Measurements from ENCODE around the gene EEF1AKMT2.
A peak's percentile ranks its signal among the peaks of the same experiment; 100 is the strongest.

Gene EEF1AKMT2

DNA sequence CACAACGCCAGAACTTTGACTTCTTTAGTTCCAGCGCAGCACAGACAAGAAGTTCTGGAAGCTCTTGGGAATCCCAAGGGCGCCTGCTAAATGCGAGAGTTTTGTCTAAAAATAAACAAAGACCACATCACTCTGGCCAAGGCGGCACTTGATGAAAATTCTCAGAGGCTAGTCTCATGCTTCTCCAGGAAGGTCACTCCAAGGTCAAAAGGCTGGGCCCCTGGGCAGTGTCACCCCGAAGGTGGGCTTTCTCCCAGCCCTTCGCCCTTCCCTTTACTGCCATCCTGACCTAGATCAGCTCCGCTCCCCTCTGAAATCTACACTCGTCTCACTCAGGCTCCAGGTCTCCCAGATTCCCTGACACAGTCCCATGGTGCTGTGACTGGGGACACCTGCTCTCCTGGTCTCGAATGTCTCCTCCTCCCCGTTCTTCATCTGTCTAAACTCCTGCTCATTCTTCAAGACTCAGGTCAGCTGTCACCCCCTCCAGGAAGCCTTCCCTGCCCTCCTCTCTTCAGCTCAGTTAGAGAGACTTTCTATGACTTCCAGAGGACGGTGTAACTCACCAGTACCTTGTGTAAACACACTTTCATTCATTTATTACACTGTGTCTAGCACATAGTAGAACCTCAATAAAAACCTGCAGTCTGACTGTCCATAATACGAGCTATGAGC lies 58.0 kb downstream of the EEF1AKMT2 start:
- Histone ChIP-seq H2AFZ (ENCODE audit: low read depth) (no peak overlapping the region), H3K4me3 (IDR thresholded peaks at IDR 0.05; ENCODE audit: insufficient read depth, low read depth, low read length) (no peak overlapping the region), H3K9ac (no peak overlapping the region), H4K20me1 (ENCODE audit: insufficient read depth) (no peaks in the 10 kb centered on the region), H3K36me3 (ENCODE audit: insufficient read depth) (no peaks in the 10 kb centered on the region), H3K4me2 (peak overlapping the region; percentile 26; the same call in 1 of the 2 replicates), H3K79me2 (ENCODE audit: insufficient read depth, low read depth) (peaks cover 58% of the 10 kb centered on the region), H3K27ac (peak overlapping the region; percentile 41; the same call in 1 of the 2 replicates), H3K4me1 (ENCODE audit: low read depth, poor library complexity, severe bottlenecking) (peaks cover 67% of the 10 kb centered on the region), H3K27me3 (ENCODE audit: insufficient read depth, low read depth) (no peaks in the 10 kb centered on the region)
- TF ChIP-seq, protein P1, sequence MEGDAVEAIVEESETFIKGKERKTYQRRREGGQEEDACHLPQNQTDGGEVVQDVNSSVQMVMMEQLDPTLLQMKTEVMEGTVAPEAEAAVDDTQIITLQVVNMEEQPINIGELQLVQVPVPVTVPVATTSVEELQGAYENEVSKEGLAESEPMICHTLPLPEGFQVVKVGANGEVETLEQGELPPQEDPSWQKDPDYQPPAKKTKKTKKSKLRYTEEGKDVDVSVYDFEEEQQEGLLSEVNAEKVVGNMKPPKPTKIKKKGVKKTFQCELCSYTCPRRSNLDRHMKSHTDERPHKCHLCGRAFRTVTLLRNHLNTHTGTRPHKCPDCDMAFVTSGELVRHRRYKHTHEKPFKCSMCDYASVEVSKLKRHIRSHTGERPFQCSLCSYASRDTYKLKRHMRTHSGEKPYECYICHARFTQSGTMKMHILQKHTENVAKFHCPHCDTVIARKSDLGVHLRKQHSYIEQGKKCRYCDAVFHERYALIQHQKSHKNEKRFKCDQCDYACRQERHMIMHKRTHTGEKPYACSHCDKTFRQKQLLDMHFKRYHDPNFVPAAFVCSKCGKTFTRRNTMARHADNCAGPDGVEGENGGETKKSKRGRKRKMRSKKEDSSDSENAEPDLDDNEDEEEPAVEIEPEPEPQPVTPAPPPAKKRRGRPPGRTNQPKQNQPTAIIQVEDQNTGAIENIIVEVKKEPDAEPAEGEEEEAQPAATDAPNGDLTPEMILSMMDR (conservative IDR thresholded peaks at IDR 0.05; ENCODE audit: low read depth, low read length) = no peak

DNA sequence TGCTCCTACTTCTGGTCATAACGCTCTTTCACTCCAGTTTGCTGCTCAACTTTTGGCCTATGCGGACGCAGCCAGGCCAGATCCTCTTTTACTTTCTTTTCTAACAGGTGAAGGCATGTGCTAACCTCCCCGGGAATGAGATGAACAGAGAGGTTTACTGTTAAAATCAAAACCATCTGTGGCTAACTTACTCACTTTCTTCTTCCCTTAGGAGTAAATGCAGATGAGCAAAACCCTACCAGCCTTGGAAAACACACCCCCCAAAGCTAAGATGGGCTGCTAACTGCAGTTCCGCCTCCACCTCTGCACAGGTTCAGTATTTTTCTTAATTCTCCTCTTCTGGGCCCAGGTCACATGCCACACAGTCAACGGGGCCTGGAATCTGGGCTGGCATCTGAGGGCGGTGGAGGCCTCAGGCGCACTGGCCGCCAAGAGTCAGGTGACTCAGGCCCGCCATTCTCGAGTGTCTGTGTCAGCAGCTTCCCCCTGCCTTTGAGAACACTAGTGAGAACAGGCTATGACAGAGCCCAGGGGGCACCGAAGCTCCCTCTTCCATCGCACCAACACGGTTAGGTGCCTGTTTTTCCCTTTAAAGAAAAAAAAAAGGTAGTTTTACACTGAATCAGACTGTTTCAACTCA lies 58.6 kb downstream of the EEF1AKMT2 start:
- TF ChIP-seq, protein P1 (conservative IDR thresholded peaks at IDR 0.05; ENCODE audit: low read depth, low read length) = no peak
- no peaks in the 10 kb centered on the region for H4K20me1 ChIP-seq (ENCODE audit: insufficient read depth)
- no peak overlapping the region for H2AFZ ChIP-seq (ENCODE audit: low read depth)
- H3K27me3 ChIP-seq (ENCODE audit: insufficient read depth, low read depth) = no peaks in the 10 kb centered on the region
- no peak overlapping the region for H3K9ac ChIP-seq
- H3K4me3 ChIP-seq (IDR thresholded peaks at IDR 0.05; ENCODE audit: insufficient read depth, low read depth, low read length) = no peak overlapping the region
- peaks cover 67% of the 10 kb centered on the region for H3K4me1 ChIP-seq (ENCODE audit: low read depth, poor library complexity, severe bottlenecking)
- H3K27ac ChIP-seq = no peak overlapping the region
- H3K79me2 ChIP-seq (ENCODE audit: insufficient read depth, low read depth) = peaks cover 58% of the 10 kb centered on the region
- H3K36me3 ChIP-seq (ENCODE audit: insufficient read depth) = no peaks in the 10 kb centered on the region
- H3K4me2 ChIP-seq = peak overlapping the region; percentile 26; the same call in 1 of the 2 replicates

DNA sequence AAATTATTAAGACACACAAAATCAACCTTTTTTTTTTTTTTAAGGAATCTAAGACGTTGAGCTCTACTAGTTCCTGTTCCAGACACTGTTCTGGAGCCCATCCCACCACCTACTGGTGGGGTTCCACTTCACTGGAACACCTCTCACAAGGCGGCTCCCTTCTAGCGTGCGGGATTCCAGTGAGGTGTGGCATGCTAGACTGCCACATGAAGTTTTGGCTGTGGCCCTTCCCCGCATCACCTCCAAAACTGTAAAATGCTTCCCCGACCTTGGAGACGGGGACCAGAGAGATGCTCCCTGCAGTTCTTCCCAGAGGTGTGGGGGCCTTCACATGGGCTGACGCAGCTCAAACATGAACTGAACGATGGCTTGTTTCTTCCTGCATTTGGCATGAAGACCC lies 60.1 kb downstream of the EEF1AKMT2 start:
- Histone ChIP-seq H3K4me2 (no peak overlapping the region), H3K36me3 (ENCODE audit: insufficient read depth) (no peaks in the 10 kb centered on the region), H3K9ac (no peak overlapping the region), H3K27me3 (ENCODE audit: insufficient read depth, low read depth) (no peaks in the 10 kb centered on the region), H4K20me1 (ENCODE audit: insufficient read depth) (no peaks in the 10 kb centered on the region), H3K27ac (no peak overlapping the region), H3K4me3 (IDR thresholded peaks at IDR 0.05; ENCODE audit: insufficient read depth, low read depth, low read length) (no peak overlapping the region), H2AFZ (ENCODE audit: low read depth) (no peak overlapping the region), H3K4me1 (ENCODE audit: low read depth, poor library complexity, severe bottlenecking) (peaks cover 64% of the 10 kb centered on the region), H3K79me2 (ENCODE audit: insufficient read depth, low read depth) (peaks cover 53% of the 10 kb centered on the region; the same call in 1 of the 2 replicates)
- TF ChIP-seq, protein P1 (conservative IDR thresholded peaks at IDR 0.05; ENCODE audit: low read depth, low read length) = no peak

DNA sequence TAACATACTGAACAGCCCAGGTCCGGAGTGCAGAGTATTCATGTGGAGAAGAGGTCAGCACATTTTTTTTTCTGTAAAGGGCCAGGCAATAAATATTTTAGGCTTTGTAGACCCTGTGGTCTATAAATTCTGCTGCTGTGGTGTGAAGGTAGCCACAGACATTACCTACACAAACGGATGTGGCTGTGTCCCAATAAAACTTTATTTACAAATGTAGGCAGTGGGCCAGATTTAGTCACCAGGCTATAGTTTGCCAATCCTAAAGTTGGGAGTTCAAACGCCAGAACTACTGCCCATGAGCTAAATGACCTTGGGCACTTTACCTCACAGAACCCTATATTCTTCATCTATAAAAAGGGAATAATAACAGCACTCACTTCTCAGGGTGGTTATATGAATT lies 60.9 kb downstream of the EEF1AKMT2 start:
- Histone ChIP-seq H3K27ac (no peak overlapping the region), H2AFZ (ENCODE audit: low read depth) (no peak overlapping the region), H3K9ac (no peak overlapping the region), H3K36me3 (ENCODE audit: insufficient read depth) (no peaks in the 10 kb centered on the region), H3K79me2 (ENCODE audit: insufficient read depth, low read depth) (peaks cover 54% of the 10 kb centered on the region; the same call in 1 of the 2 replicates), H3K4me1 (ENCODE audit: low read depth, poor library complexity, severe bottlenecking) (peaks cover 64% of the 10 kb centered on the region), H4K20me1 (ENCODE audit: insufficient read depth) (no peaks in the 10 kb centered on the region), H3K4me2 (no peak overlapping the region), H3K27me3 (ENCODE audit: insufficient read depth, low read depth) (no peaks in the 10 kb centered on the region), H3K4me3 (IDR thresholded peaks at IDR 0.05; ENCODE audit: insufficient read depth, low read depth, low read length) (no peak overlapping the region)
- TF ChIP-seq, protein P1 (conservative IDR thresholded peaks at IDR 0.05; ENCODE audit: low read depth, low read length) = no peak

Data from KMS-11 (cell line).